SW 1271 (cell line): ENCODE data around the gene CDK5RAP1.
A peak's percentile ranks its signal among the peaks of the same experiment; 100 is the strongest.
"Not testable (repeated sequence)": the region's sequence is repeated elsewhere in the genome, so short reads cannot be mapped to it uniquely, and the experiment has no call there.

Experiments used
- DNase-seq, 2 experiments: peaks; one replicate each; lab custom pipeline; 2025; lab: John Stamatoyannopoulos, UW

The CDK5RAP1 gene

GRCh38 chr20:33401184-33401920 is at the start of gene CDK5RAP1:
Gene CDK5RAP1, minus strand, starts transcription at chr20:33401519. Its CDS starts 4,455 bp downstream, at chr20:33397064.
- DNase-seq = peak; percentile 98

- DNase-seq = no peak
These were observed 49.5 kb upstream of the CDK5RAP1 start for GRCh38 chr20:33450867-33451266.

GRCh38 chr20:33445881-33446625 is 44.7 kb upstream of the CDK5RAP1 start:
- DNase-seq = no peak

- DNase-seq = peak in 1 of 2 experiments; percentile 69
These were observed 43.7 kb upstream of the CDK5RAP1 start for GRCh38 chr20:33444797-33445560.

GRCh38 chr20:33443512-33444239 is 42.4 kb upstream of the CDK5RAP1 start, which contains the start of gene SNTA1:
Gene SNTA1, minus strand, starts transcription at chr20:33443763. Its CDS starts 143 bp downstream, at chr20:33443620.
- DNase-seq = peak; percentile 98 to 99

GRCh38 chr20:33443006-33443511 is 41.7 kb upstream of the CDK5RAP1 start:
- DNase-seq = no peak

- no peak for DNase-seq
These were observed 41.1 kb upstream of the CDK5RAP1 start for GRCh38 chr20:33442136-33443005.

- no peak for DNase-seq
These were observed 40.0 kb upstream of the CDK5RAP1 start for GRCh38 chr20:33441142-33441955.

GRCh38 chr20:33440562-33440961 is 39.2 kb upstream of the CDK5RAP1 start:
- DNase-seq = not testable (repeated sequence)

- no peak for DNase-seq
These were observed 37.2 kb upstream of the CDK5RAP1 start for GRCh38 chr20:33438481-33438880.

- no peak for DNase-seq
These were observed 36.0 kb upstream of the CDK5RAP1 start for GRCh38 chr20:33437141-33437911.

- no peak for DNase-seq
These were observed 33.1 kb upstream of the CDK5RAP1 start for GRCh38 chr20:33434434-33434833.

GRCh38 chr20:33433465-33434234 is 32.3 kb upstream of the CDK5RAP1 start:
- DNase-seq = no peak

GRCh38 chr20:33431797-33432381 is 30.6 kb upstream of the CDK5RAP1 start:
- no peak for DNase-seq

GRCh38 chr20:33423875-33424274 is 22.6 kb upstream of the CDK5RAP1 start:
- not testable (repeated sequence) for DNase-seq

GRCh38 chr20:33423141-33423834 is 22.0 kb upstream of the CDK5RAP1 start:
- no peak for DNase-seq
